NOMO-1 treated with dmso at 0.1 percent for 144 hours (cell line): ENCODE data around the gene OR9G1.
"Not testable (repeated sequence)": the region's sequence is repeated elsewhere in the genome, so short reads cannot be mapped to it uniquely, and the experiment has no call there.

Source experiments
- DNase-seq: peaks from one replicate; lab custom pipeline; 2025; ENCODE audit not compliant: unreplicated experiment; lab: John Stamatoyannopoulos, UW

Gene OR9G1

GRCh38 chr11:56698795-56699194 lies at the start of gene OR9G1:
OR9G1 (plus strand) TSS chr11:56699095; CDS start chr11:56700388, 1,293 bp downstream.
- no peak for DNase-seq

DNA sequence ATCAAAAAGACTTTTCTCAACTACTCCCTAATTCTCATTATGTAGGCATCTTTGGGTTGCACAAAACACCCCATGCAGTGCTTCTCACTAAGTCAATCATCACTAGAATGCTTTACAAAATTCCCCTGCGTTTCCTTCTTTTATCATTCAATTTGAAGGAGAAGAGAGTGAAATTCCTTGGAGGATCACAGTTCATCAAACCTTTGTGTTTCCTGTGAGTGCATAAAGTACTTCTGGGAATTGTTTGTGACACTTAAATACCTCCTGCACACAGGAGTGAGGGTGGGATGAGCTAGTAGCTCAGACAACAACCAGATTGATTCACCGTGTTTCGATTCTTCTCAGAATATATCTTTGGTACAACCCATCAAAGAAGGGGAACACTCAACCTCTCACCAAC lies 39.1 kb upstream of the OR9G1 start:
- DNase-seq = no peak

- DNase-seq = no peak
Measured at GRCh38 chr11:56663386-56663785, 35.5 kb upstream of the OR9G1 start, which contains the start of gene OR5AR1. OR5AR1 (plus strand) TSS chr11:56663686; CDS start chr11:56663686, 0 bp downstream.

GRCh38 chr11:56670984-56671383 lies 27.9 kb upstream of the OR9G1 start:
- no peak for DNase-seq

DNA sequence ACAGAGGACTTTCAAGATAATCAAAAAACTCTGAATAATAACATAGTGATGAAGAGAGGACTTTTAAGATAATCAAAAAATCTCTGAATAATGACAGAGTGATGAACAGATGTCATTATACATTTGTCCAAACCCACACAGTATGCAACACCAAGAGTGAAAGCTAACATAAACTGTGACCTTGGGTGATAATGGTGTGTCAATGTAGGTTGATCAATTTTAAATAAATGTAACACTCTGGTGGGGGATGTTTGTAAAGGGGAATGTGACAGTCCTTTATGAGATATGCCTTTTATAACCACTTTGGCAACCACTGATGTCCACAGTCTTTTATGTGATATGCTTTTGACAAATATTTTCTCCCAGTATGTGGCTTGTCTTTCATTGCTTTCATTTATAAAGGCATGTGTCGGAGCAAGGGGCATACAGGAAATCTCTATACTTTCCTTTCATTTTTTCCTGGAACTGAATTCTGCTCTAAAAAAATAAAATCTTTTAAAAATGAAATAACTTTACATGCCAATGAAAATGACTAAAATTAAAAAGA lies 10.3 kb upstream of the OR9G1 start:
- DNase-seq = no peak

DNA sequence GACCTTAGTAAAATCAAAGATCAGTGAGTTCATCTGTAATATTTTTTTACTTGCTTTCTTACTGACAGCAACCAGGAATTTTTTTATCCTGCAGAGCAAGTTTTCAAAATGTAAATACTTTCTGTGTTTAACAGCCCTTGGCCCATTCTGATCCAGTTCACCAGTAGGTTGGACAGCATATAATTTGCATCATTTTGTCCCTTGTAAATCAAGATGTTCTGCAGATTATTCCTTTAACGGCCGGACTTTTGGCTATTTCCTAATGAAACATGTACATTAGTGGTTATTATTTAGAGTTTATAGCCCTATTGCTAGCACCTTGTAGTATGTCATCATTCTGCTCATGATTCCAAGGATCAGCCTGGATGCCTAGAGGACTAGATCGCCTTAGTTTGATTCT lies 7.7 kb upstream of the OR9G1 start:
- DNase-seq = not testable (repeated sequence)

GRCh38 chr11:56693428-56693827 lies 5.5 kb upstream of the OR9G1 start:
- no peak for DNase-seq

GRCh38 chr11:56700242-56700913 lies 1.5 kb downstream of the OR9G1 start:
- DNase-seq = no peak

DNA sequence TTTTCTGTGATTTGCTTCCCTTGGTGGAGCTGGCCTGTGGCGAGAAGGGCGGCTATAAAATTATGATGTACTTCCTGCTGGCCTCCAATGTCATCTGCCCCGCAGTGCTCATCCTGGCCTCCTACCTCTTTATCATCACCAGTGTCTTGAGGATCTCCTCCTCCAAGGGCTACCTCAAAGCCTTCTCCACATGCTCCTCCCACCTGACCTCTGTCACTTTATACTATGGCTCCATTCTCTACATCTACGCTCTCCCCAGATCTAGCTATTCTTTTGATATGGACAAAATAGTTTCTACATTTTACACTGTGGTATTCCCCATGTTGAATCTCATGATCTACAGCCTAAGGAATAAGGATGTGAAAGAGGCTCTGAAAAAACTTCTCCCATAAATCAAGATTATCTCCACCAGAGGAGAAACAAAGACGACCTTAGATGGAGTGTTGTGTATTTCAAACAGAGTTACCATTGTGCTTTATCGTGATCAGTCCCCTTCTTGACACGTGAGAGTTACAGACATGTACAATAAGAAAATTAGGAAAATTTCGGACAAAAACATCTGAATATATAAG lies 2.1 kb downstream of the OR9G1 start:
- no peak for DNase-seq

- no peak for DNase-seq
Measured at GRCh38 chr11:56705784-56706396, 7.0 kb downstream of the OR9G1 start.

DNA sequence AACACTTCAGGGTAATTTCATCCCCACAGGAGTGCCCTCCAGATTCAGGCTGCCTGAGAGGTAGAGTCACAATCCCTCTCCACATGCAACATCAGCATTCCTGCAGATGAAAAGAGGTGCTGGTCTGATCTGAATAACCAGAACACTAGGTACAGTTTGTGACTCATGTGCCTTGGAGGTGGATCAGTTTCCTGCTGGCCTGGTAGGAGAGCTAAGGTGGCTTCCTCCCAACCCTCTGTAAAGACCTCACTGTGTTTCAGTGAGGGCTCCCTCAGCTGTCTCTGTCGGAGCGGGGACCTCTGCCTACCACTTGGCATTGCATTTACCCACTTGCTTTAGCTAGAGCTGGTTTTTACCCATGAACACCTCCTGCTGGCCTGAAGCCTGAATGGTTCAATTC lies 7.6 kb downstream of the OR9G1 start:
- no peak for DNase-seq

- no peak for DNase-seq
Measured at GRCh38 chr11:56714206-56714605, 15.3 kb downstream of the OR9G1 start.

DNA sequence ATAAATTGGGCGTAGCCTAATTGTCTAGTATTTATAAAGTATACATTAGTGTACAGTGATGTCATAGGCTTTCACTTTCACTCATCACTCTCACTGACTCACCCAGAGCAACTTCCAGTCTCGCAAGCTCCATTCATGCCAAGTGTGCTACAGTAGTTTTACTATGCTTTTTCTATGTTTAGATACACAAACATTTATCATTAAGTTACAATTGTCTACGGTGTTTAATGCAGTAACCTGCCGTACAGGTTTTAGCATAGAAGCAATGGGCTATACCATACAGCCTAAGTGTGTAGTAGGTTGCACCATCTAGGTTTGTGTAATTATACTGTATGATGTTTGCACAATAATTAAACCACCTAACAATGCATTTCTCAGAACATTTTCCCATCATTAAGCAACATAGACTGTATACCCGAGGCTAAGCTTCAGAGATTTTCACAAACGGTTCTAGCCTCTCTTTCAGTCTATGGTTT lies 17.5 kb downstream of the OR9G1 start:
- no peak for DNase-seq

DNA sequence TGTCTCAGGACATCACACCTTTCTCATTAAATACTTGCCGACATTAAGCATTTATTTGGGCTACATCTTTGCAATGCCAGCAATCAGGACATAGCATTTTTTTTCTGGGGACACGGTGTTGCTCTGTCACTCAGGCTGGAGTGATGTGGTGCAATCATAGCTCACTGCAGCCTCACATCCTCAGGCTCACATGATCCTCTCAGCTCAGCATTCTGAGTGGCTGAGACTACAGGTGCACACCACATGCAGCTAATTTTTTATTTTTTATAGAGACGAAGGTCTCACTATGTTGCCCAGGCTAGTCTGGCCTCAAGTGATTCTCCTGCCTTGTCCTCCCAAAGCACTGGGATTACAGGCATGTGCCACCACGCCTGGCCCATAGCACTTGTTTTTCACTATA lies 21.6 kb downstream of the OR9G1 start:
- no peak for DNase-seq

- no peak for DNase-seq
Measured at GRCh38 chr11:56740107-56740506, 41.2 kb downstream of the OR9G1 start.

GRCh38 chr11:56740886-56741285 lies 42.0 kb downstream of the OR9G1 start:
- no peak for DNase-seq

GRCh38 chr11:56748597-56748996 lies 49.7 kb downstream of the OR9G1 start, which contains the start of gene OR9G4:
OR9G4 (minus strand) TSS chr11:56748697; CDS start chr11:56743766, 4,931 bp downstream.
- DNase-seq = no peak

DNA sequence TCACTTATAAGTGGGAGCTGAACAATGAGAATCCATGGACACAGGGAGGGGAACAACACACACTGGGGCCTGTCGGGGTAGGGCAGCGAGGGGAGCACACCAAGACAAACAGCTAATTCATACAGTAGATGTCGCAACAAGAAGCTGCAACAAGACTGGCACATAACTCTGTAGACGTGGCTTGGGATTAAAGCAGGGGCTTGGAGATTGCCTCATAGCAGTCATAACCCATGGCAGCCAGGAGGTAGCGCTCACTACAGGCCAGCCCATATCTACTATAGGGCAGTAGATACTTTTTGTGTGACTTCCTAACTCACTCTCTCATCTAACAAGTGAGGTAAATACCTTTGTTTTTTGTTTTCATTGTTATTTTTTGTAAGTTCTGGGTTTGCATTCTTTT lies 51.3 kb downstream of the OR9G1 start:
- DNase-seq = no peak

GRCh38 chr11:56751480-56751879 lies 52.6 kb downstream of the OR9G1 start:
- DNase-seq = no peak
